Gastrocnemius medialis (tissue), 4 donors: ENCODE measurements around the gene FLT3.

Experiments
- POLR2A ChIP-seq, 2 donors: fragments of 450-650 bp; IDR thresholded peaks; one replicate each; pipeline ENCODE4 v1.6.1; 2017; ENCODE audit warnings: antibody characterized with exemption in 2 of 2, mild to moderate bottlenecking in 2 of 2, moderate library complexity in 2 of 2
- TF ChIP-seq, protein P1 (sequence below), 5 experiments: fragments of 450-650 bp in 3 of 5; fragments of 200-600 bp in 2 of 5; sonication (generic) in 2 of 5; IDR thresholded peaks in 4 of 5; conservative IDR thresholded peaks in 1 of 5; 1 replicate in 4 of 5; 2 replicates in 1 of 5; pipeline ENCODE4 v1.5.1; 2016 to 2019; ENCODE audit warnings: antibody characterized with exemption in 5 of 5, mild to moderate bottlenecking in 3 of 5, moderate library complexity in 3 of 5

- TF ChIP-seq, protein P1, sequence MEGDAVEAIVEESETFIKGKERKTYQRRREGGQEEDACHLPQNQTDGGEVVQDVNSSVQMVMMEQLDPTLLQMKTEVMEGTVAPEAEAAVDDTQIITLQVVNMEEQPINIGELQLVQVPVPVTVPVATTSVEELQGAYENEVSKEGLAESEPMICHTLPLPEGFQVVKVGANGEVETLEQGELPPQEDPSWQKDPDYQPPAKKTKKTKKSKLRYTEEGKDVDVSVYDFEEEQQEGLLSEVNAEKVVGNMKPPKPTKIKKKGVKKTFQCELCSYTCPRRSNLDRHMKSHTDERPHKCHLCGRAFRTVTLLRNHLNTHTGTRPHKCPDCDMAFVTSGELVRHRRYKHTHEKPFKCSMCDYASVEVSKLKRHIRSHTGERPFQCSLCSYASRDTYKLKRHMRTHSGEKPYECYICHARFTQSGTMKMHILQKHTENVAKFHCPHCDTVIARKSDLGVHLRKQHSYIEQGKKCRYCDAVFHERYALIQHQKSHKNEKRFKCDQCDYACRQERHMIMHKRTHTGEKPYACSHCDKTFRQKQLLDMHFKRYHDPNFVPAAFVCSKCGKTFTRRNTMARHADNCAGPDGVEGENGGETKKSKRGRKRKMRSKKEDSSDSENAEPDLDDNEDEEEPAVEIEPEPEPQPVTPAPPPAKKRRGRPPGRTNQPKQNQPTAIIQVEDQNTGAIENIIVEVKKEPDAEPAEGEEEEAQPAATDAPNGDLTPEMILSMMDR (IDR thresholded peaks at IDR 0.05 in 4 of 5, conservative IDR thresholded peaks at IDR 0.05 in 1 of 5), result no peak
- TF ChIP-seq POLR2A (IDR thresholded peaks at IDR 0.05), result no peak
These were observed 44.0 kb downstream of the FLT3 start for GRCh38 chr13:28056426-28056825.
